Neural cell (in vitro differentiated cells): ENCODE results near the gene PSEN1. TPM values are rescaled to one million over a fixed set of nuclear protein-coding genes. Genes with fewer than 3 reads are reported as not detected.

Experiments used
- H2AFZ ChIP-seq: fragments of 200-600, 300-800 bp; sonication (generic), shearing (Covaris generic); 2 replicates; pipeline ENCODE4 v1.6.0; 2014; ENCODE audit warnings: low read depth, mild to moderate bottlenecking, antibody characterized with exemption, low read length, moderate library complexity
- H3F3A ChIP-seq: fragments of 200-600 bp; shearing (Covaris generic); 2 replicates; pipeline ENCODE4 v1.6.1; 2016; ENCODE audit warnings: mild to moderate bottlenecking, moderate library complexity, mixed read lengths, antibody characterized with exemption, low read length; ENCODE audit not compliant: insufficient read depth, poor library complexity, severe bottlenecking
- H3K27ac ChIP-seq: fragments of 200-600, 300-800 bp; sonication (generic), shearing (Covaris generic); 2 replicates; pipeline ENCODE4 v1.5.1; 2014; ENCODE audit warnings: mild to moderate bottlenecking, low read length, moderate library complexity
- H3K27me3 ChIP-seq: fragments of 300-800, 200-600 bp; sonication (generic), shearing (Covaris generic); 2 replicates; pipeline ENCODE4 v1.6.0; 2014; ENCODE audit warnings: mild to moderate bottlenecking, low read depth, low read length, moderate library complexity; ENCODE audit not compliant: insufficient read depth
- H3K36me3 ChIP-seq: fragments of 300-800, 200-600 bp; sonication (generic), shearing (Covaris generic); 2 replicates; pipeline ENCODE4 v1.5.1; 2014; ENCODE audit warnings: mild to moderate bottlenecking, antibody characterized with exemption, low read length, moderate library complexity; ENCODE audit not compliant: insufficient read depth
- H3K4me2 ChIP-seq: fragments of 300-800, 200-600 bp; sonication (generic), shearing (Covaris generic); 2 replicates; pipeline ENCODE4 v1.6.0; 2014; ENCODE audit warnings: mild to moderate bottlenecking, low read length
- H3K4me3 ChIP-seq: fragments of 300-800, 200-600 bp; sonication (generic), shearing (Covaris generic); 2 replicates; pipeline ENCODE4 v1.5.1; 2014; ENCODE audit warnings: mild to moderate bottlenecking, low read length, moderate library complexity
- H3K79me2 ChIP-seq: fragments of 200-600 bp; shearing (Covaris generic); replicated peaks from 2 replicates; pipeline ENCODE4 v1.6.0; 2014; ENCODE audit warnings: mild to moderate bottlenecking, low read length, moderate library complexity; ENCODE audit not compliant: insufficient read depth
- H3K9ac ChIP-seq: fragments of 300-800, 200-600 bp; sonication (generic), shearing (Covaris generic); 2 replicates; pipeline ENCODE4 v1.6.1; 2016; ENCODE audit warnings: mild to moderate bottlenecking, low read length, mixed read lengths
- H3K9me2 ChIP-seq: fragments of 200-600 bp; shearing (Covaris generic); 2 replicates; pipeline ENCODE4 v1.6.1; 2016; ENCODE audit warnings: mild to moderate bottlenecking, low read length, mixed read lengths; ENCODE audit not compliant: insufficient read depth
- H3K9me3 ChIP-seq: fragments of 200-600, 300-800 bp; sonication (generic), shearing (Covaris generic); 2 replicates; pipeline ENCODE4 v1.6.1; 2016; ENCODE audit warnings: mild to moderate bottlenecking, mixed run types, low read length, moderate library complexity, mixed read lengths
- H4K20me1 ChIP-seq: fragments of 200-600 bp; shearing (Covaris generic); 2 replicates; pipeline ENCODE4 v1.6.1; 2016; ENCODE audit warnings: mild to moderate bottlenecking, mixed run types; ENCODE audit not compliant: insufficient read depth
- CTCF ChIP-seq: fragments of 450-650 bp; IDR thresholded peaks from 2 replicates; pipeline ENCODE4 v1.5.1; 2014; ENCODE audit warnings: antibody characterized with exemption, mild to moderate bottlenecking, moderate library complexity; ENCODE audit not compliant: poor library complexity, severe bottlenecking
- EP300 ChIP-seq: fragments of 450-650 bp; conservative IDR thresholded peaks from 2 replicates; pipeline ENCODE4 v1.6.1; 2014; ENCODE audit warnings: antibody characterized with exemption, mild to moderate bottlenecking, moderate library complexity; ENCODE audit not compliant: poor library complexity, severe bottlenecking
- EZH2 ChIP-seq: fragments of 200-600, 300-800 bp; shearing (Covaris generic), sonication (generic); IDR thresholded peaks from 2 replicates; pipeline ENCODE4 v1.6.1; 2014; ENCODE audit warnings: antibody characterized with exemption, low read length, borderline replicate concordance, mild to moderate bottlenecking; ENCODE audit not compliant: insufficient read depth, poor library complexity, severe bottlenecking
- MXI1 ChIP-seq: fragments of 450-650 bp; conservative IDR thresholded peaks from 2 replicates; pipeline ENCODE4 v1.6.1; 2014; ENCODE audit warnings: antibody characterized with exemption, mild to moderate bottlenecking; ENCODE audit not compliant: poor library complexity, severe bottlenecking
- POLR2AphosphoS5 ChIP-seq: IDR thresholded peaks from 2 replicates; pipeline ENCODE4 v1.6.1; 2012
- RAD21 ChIP-seq: fragments of 450-650 bp; conservative IDR thresholded peaks from 2 replicates; pipeline ENCODE4 v1.6.1; 2014; ENCODE audit warnings: antibody characterized with exemption, mild to moderate bottlenecking, moderate library complexity
- REST ChIP-seq: IDR thresholded peaks from 2 replicates; pipeline ENCODE4 v1.6.1; 2012; ENCODE audit warnings: borderline replicate concordance
- SMC3 ChIP-seq: fragments of 450-650 bp; conservative IDR thresholded peaks from 2 replicates; pipeline ENCODE4 v1.6.1; 2014; ENCODE audit warnings: antibody characterized with exemption, mild to moderate bottlenecking, moderate library complexity; ENCODE audit not compliant: poor library complexity
- TAF1 ChIP-seq: IDR thresholded peaks from 2 replicates; pipeline ENCODE4 v1.6.1; 2012; ENCODE audit warnings: low read depth
- polyA plus RNA-seq: library from polyadenylated mRNA; depleted of rRNA; stranded (reverse); fragments of >200 nt; gene quantifications from 2 replicates; pipeline ENCODE4 v1.2.3, GENCODE V29; 2014

PSEN1 gene
- polyA plus RNA-seq, 1 donor from 2014 or later: 40.3 TPM

- Histone ChIP-seq H3K36me3 (peaks cover 13% of the 10 kb centered on the region), H3K4me2 (no peak overlapping the region), H4K20me1 (no peaks in the 10 kb centered on the region), H3K27ac (no peak overlapping the region), H3K79me2 (no peaks in the 10 kb centered on the region), H3K9me2 (no peaks in the 10 kb centered on the region), H3K4me3 (no peak overlapping the region), H3K27me3 (no peaks in the 10 kb centered on the region), H2AFZ (no peak overlapping the region), H3F3A (no peaks in the 10 kb centered on the region), H3K9ac (no peak overlapping the region), H3K9me3 (no peaks in the 10 kb centered on the region)
- TF ChIP-seq MXI1 (no peak), EZH2 (no peak), TAF1 (no peak), CTCF (no peak), RAD21 (no peak), REST (no peak), SMC3 (no peak), POLR2AphosphoS5 (no peak)
Observed at GRCh38 chr14:73207615-73208014, 71.3 kb downstream of the PSEN1 start.

GRCh38 chr14:73208390-73208789 is 72.1 kb downstream of the PSEN1 start:
- H3K4me3 ChIP-seq: no peak overlapping the region
- H3K9me2 ChIP-seq: no peaks in the 10 kb centered on the region
- no peaks in the 10 kb centered on the region for H3K79me2 ChIP-seq
- TF ChIP-seq MXI1 (no peak), REST (no peak), EP300 (no peak), TAF1 (no peak), CTCF (no peak), POLR2AphosphoS5 (no peak), EZH2 (no peak), RAD21 (no peak), SMC3 (no peak)
- H3K27ac ChIP-seq: no peak overlapping the region
- H3F3A ChIP-seq: no peaks in the 10 kb centered on the region
- H3K4me2 ChIP-seq: no peak overlapping the region
- no peak overlapping the region for H3K9ac ChIP-seq
- no peaks in the 10 kb centered on the region for H4K20me1 ChIP-seq
- no peaks in the 10 kb centered on the region for H3K9me3 ChIP-seq
- no peak overlapping the region for H2AFZ ChIP-seq
- no peaks in the 10 kb centered on the region for H3K27me3 ChIP-seq
- H3K36me3 ChIP-seq: peaks cover 19% of the 10 kb centered on the region
